ENCODE results near the gene PCID2.

Gene PCID2

DNA sequence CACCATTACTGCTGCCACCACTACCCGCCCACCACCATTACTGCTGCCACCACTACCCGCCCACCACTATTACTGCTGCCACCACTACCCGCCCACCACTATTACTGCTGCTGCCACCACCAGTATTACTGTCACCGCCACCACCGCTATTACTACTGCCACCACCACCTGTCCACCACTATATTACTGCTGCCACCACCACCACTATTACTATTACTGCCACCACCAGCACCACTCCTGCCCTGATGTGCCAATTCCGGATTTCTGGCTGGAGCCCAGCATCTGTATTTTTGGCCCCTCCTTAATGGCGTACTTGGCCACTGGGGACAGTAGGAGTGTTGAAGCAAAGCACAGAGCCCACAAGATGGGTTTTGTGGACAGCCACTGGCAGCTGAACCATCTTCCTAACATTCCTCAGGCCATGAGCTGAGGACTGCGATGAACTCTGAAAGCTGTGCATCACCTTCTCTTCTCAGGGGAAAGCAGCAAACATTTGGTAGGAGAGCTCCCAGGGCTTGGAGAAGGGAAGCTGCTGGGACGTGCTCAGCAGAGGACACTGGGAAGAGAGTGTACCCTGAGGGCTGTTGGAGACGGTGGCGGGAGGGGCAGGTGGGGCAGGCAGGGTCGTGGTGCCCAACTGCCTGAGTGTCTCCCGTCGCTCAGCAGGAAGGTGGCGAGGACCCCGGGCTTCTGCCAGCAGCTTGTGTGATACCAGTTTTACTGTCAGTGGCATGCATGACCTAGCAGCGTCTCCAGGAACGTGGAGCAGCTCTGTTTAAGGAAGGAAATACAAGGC is 23.9 kb upstream of the PCID2 start:
- TF ChIP-seq, protein P1, sequence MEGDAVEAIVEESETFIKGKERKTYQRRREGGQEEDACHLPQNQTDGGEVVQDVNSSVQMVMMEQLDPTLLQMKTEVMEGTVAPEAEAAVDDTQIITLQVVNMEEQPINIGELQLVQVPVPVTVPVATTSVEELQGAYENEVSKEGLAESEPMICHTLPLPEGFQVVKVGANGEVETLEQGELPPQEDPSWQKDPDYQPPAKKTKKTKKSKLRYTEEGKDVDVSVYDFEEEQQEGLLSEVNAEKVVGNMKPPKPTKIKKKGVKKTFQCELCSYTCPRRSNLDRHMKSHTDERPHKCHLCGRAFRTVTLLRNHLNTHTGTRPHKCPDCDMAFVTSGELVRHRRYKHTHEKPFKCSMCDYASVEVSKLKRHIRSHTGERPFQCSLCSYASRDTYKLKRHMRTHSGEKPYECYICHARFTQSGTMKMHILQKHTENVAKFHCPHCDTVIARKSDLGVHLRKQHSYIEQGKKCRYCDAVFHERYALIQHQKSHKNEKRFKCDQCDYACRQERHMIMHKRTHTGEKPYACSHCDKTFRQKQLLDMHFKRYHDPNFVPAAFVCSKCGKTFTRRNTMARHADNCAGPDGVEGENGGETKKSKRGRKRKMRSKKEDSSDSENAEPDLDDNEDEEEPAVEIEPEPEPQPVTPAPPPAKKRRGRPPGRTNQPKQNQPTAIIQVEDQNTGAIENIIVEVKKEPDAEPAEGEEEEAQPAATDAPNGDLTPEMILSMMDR (IDR thresholded peaks at IDR 0.05): no peak
- Histone ChIP-seq H3K27ac (no peak overlapping the region), H3K9me3 (ENCODE audit: control insufficient read depth, low read length) (no peaks in the 10 kb centered on the region), H3K4me1 (no peaks in the 10 kb centered on the region), H3K4me2 (ENCODE audit: low read length) (no peak overlapping the region), H3K36me3 (ENCODE audit: control insufficient read depth, insufficient read depth, low read length) (no peaks in the 10 kb centered on the region), H3K9ac (no peak overlapping the region), H3K79me2 (no peaks in the 10 kb centered on the region), H3K27me3 (ENCODE audit: control insufficient read depth, insufficient read depth, low read length) (no peaks in the 10 kb centered on the region), H3K4me3 (ENCODE audit: low read depth, low read length) (no peak overlapping the region), H2AFZ (no peak overlapping the region)

GRCh38 chr13:113231306-113232207 is 23.1 kb upstream of the PCID2 start:
- Histone ChIP-seq H3K27me3 (ENCODE audit: control insufficient read depth, insufficient read depth, low read length) (no peaks in the 10 kb centered on the region), H3K4me1 (no peaks in the 10 kb centered on the region), H3K9me3 (ENCODE audit: control insufficient read depth, low read length) (no peaks in the 10 kb centered on the region), H3K79me2 (no peaks in the 10 kb centered on the region), H3K36me3 (ENCODE audit: control insufficient read depth, insufficient read depth, low read length) (no peaks in the 10 kb centered on the region), H3K9ac (no peak overlapping the region), H3K27ac (no peak overlapping the region), H3K4me2 (ENCODE audit: low read length) (no peak overlapping the region), H2AFZ (no peak overlapping the region), H3K4me3 (ENCODE audit: low read depth, low read length) (no peak overlapping the region)
- TF ChIP-seq, protein P1 (IDR thresholded peaks at IDR 0.05): no peak

DNA sequence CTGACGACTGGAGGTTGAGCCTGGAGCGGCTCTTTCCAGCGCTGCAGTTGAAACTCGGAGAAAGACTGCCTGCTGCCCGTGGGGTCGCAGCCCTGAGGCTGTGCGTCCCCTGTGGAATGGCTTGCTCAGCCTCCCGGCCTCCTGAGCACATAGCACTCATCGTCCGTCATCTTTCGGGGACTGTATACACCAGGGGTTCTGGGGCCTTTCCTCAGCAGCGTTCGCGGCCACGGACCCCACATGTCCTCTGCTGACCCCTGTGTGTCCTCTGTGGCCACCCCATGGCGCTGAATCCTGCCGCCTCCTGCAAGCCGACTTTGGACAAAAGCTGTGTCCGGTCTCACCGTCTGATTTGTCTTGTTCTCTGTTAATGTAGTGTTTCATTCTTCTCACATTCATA is 21.3 kb upstream of the PCID2 start:
- Histone ChIP-seq H3K9ac (no peak overlapping the region), H3K9me3 (ENCODE audit: control insufficient read depth, low read length) (no peaks in the 10 kb centered on the region), H3K4me3 (ENCODE audit: low read depth, low read length) (no peak overlapping the region), H3K4me2 (ENCODE audit: low read length) (no peak overlapping the region), H3K36me3 (ENCODE audit: control insufficient read depth, insufficient read depth, low read length) (no peaks in the 10 kb centered on the region), H3K4me1 (no peaks in the 10 kb centered on the region), H3K27ac (no peak overlapping the region), H3K27me3 (ENCODE audit: control insufficient read depth, insufficient read depth, low read length) (no peaks in the 10 kb centered on the region), H3K79me2 (no peaks in the 10 kb centered on the region), H2AFZ (no peak overlapping the region)
- TF ChIP-seq, protein P1 (IDR thresholded peaks at IDR 0.05): no peak

DNA sequence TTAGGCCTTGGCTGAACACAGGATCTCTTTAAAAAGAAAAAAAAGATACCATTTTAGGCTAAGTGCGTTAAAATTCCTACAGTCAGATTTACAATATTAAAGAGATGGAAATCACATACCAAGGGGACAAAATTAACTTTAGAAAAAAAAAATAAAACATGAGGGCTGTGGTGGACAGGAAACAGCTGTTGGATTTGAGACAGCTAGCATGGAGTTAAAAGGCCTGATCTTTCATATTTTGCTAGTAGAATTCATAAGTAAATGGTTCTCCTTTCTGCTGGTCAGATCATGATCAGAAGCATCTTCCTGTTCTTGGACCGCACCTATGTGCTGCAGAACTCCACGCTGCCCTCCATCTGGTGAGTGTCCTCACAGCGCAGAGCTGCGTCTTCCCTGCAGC is 20.7 kb upstream of the PCID2 start:
- Histone ChIP-seq H3K27me3 (ENCODE audit: control insufficient read depth, insufficient read depth, low read length) (no peaks in the 10 kb centered on the region), H3K79me2 (no peaks in the 10 kb centered on the region), H3K4me2 (ENCODE audit: low read length) (no peak overlapping the region), H3K27ac (no peak overlapping the region), H3K9me3 (ENCODE audit: control insufficient read depth, low read length) (no peaks in the 10 kb centered on the region), H3K36me3 (ENCODE audit: control insufficient read depth, insufficient read depth, low read length) (no peaks in the 10 kb centered on the region), H2AFZ (no peak overlapping the region), H3K4me3 (ENCODE audit: low read depth, low read length) (no peak overlapping the region), H3K4me1 (no peaks in the 10 kb centered on the region), H3K9ac (no peak overlapping the region)
- TF ChIP-seq, protein P1 (IDR thresholded peaks at IDR 0.05): no peak

Measured in parathyroid adenoma (tissue), 2 donors.